ENCODE measurements around the gene MARS2.
"Not testable (repeated sequence)": the region's sequence is repeated elsewhere in the genome, so short reads cannot be mapped to it uniquely, and the experiment has no call there.

Gene MARS2

DNA sequence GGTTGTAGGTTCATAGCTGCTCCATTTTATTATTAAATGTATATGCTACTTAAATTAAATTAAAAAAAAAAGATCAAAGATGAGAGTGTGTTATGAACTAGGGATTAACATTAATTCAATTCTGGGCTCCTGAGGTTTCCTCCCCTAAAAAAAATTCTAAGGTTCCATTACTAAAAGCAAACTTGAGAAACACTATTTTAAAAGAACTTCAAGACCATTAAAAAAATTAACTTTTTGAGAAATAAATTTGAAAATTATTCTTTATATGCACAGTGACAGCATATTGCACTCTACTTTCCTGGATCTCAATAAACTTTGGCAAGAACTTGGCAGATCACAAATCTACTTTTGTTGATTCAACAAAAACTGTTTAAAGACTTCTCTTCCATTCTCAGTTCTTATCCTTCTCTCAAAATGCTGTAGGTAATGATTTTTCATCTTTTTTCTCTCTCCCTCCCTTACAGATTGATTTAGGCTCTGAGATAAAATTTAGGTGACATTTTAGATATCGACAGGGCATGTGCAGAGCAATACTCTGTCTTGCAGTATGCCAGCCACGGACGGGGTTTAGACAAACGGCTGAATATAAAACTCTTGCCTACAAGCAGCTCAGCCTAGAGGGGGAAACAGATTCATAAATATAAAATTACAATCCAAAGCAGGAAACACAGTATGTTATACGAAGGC lies 592 bp upstream of the MARS2 start:
- DNase-seq, result no peak
- TF ChIP-seq, protein P1, sequence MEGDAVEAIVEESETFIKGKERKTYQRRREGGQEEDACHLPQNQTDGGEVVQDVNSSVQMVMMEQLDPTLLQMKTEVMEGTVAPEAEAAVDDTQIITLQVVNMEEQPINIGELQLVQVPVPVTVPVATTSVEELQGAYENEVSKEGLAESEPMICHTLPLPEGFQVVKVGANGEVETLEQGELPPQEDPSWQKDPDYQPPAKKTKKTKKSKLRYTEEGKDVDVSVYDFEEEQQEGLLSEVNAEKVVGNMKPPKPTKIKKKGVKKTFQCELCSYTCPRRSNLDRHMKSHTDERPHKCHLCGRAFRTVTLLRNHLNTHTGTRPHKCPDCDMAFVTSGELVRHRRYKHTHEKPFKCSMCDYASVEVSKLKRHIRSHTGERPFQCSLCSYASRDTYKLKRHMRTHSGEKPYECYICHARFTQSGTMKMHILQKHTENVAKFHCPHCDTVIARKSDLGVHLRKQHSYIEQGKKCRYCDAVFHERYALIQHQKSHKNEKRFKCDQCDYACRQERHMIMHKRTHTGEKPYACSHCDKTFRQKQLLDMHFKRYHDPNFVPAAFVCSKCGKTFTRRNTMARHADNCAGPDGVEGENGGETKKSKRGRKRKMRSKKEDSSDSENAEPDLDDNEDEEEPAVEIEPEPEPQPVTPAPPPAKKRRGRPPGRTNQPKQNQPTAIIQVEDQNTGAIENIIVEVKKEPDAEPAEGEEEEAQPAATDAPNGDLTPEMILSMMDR (IDR thresholded peaks at IDR 0.05; ENCODE audit: low read depth, low read length, missing control alignments), result no peak
- Histone ChIP-seq H3K4me3 (ENCODE audit: low read depth, low read length) (peak overlapping the region; percentile 63), H3K36me3 (replicated peaks) (no peaks in the 10 kb centered on the region), H3K27me3 (replicated peaks) (no peaks in the 10 kb centered on the region), H3K27ac (peak overlapping the region; percentile 8)
- in situ Hi-C loops (cut with HindIII; ENCODE audit: low pct_ligation_motif_present, low sequenced_read_pairs), result no loop called here

DNA sequence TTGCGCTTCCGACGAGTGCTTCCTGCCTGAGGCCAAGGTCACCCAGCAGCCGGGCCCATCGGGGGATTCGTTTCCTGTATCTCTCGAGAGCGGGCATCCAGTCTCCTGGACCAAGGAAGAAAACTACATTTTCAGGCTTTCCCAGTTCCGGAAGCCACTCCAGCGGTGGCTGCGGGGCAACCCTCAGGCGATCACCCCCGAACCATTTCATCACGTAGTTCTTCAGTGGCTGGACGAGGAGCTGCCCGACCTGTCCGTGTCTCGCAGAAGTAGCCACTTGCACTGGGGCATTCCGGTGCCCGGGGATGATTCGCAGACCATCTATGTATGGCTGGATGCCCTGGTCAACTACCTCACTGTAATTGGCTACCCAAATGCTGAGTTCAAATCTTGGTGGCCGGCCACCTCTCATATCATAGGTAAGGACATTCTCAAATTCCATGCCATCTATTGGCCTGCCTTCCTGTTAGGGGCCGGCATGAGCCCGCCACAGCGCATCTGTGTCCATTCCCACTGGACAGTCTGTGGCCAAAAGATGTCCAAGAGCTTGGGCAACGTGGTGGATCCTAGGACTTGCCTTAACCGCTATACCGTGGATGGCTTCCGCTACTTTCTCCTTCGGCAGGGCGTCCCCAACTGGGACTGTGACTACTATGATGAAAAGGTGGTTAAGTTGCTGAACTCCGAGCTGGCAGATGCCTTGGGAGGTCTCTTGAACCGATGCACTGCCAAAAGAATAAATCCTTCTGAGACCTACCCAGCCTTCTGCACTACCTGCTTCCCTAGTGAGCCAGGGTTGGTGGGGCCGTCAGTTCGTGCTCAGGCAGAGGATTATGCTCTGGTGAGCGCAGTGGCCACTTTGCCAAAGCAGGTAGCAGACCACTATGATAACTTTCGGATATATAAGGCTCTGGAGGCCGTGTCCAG lies 1.0 kb downstream of the MARS2 start:
- no peaks in the 10 kb centered on the region for H3K27me3 ChIP-seq (replicated peaks)
- H3K36me3 ChIP-seq (replicated peaks), result no peaks in the 10 kb centered on the region
- TF ChIP-seq, protein P1 (IDR thresholded peaks at IDR 0.05; ENCODE audit: low read depth, low read length, missing control alignments), result no peak
- no peak overlapping the region for H3K27ac ChIP-seq
- in situ Hi-C loops (cut with HindIII; ENCODE audit: low pct_ligation_motif_present, low sequenced_read_pairs), result no loop called here
- DNase-seq, result no peak
- H3K4me3 ChIP-seq (ENCODE audit: low read depth, low read length), result peak overlapping the region; percentile 89

DNA sequence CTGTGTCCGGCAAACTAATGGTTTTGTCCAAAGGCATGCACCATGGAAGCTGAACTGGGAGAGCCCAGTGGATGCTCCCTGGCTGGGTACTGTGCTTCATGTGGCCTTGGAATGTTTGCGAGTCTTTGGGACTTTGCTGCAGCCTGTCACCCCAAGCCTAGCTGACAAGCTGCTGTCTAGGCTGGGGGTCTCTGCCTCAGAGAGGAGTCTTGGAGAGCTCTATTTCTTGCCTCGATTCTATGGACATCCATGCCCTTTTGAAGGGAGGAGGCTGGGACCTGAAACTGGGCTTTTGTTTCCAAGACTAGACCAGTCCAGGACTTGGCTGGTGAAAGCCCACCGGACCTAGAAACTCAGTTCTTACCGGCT lies 1.7 kb downstream of the MARS2 start:
- Histone ChIP-seq H3K4me3 (ENCODE audit: low read depth, low read length) (peak overlapping the region; percentile 89), H3K36me3 (replicated peaks) (no peaks in the 10 kb centered on the region), H3K27me3 (replicated peaks) (no peaks in the 10 kb centered on the region), H3K27ac (no peak overlapping the region)
- in situ Hi-C loops (cut with HindIII; ENCODE audit: low pct_ligation_motif_present, low sequenced_read_pairs), result no loop called here
- TF ChIP-seq, protein P1 (IDR thresholded peaks at IDR 0.05; ENCODE audit: low read depth, low read length, missing control alignments), result no peak
- no peak for DNase-seq

DNA sequence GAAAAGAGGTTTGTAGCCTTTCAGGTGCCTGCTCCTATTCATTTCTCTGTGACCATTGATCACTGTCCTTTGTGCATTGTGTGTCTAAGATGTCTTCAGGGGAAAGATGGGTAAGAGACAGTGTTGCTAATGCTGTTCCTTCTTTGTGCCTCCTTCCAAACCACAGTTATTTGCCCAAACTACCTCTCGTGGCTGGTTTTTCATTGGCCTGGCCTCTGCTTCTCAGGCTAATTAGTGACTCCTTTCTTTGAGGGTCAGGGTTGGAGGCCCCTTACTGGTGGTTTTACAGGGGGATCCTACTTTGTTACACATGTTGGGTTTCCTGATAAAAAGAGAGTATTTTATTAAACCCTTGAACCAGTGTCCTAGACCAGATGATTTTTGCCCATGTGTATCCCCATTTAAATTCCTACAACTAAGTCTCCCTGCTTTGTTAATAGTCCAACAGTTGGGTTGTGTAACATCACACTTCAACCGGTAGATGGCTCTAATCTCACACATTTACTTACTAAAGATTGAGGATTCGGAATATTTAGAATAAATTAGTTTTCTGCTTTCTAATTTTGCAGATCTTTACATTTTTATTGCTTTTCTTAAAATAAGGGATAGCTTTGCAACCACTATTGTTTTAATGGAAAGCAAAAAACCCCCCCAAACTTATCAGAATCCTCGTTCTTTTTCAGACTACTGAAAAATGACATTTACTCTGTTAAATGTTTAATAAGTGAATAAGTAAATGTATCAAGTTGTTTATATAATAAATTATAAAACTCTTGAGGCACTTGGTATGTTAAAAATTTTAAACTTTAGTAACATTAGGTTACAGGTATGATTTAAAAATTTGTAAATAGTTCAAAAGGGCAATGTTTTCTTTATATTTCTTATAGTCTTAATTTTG lies 2.4 kb downstream of the MARS2 start:
- H3K27me3 ChIP-seq (replicated peaks), result no peaks in the 10 kb centered on the region
- in situ Hi-C loops (cut with HindIII; ENCODE audit: low pct_ligation_motif_present, low sequenced_read_pairs), result no loop called here
- no peaks in the 10 kb centered on the region for H3K36me3 ChIP-seq (replicated peaks)
- DNase-seq, result peak; percentile 44
- H3K4me3 ChIP-seq (ENCODE audit: low read depth, low read length), result peak overlapping the region; percentile 89
- TF ChIP-seq, protein P1 (IDR thresholded peaks at IDR 0.05; ENCODE audit: low read depth, low read length, missing control alignments), result peak; percentile 52
- H3K27ac ChIP-seq, result no peak overlapping the region

DNA sequence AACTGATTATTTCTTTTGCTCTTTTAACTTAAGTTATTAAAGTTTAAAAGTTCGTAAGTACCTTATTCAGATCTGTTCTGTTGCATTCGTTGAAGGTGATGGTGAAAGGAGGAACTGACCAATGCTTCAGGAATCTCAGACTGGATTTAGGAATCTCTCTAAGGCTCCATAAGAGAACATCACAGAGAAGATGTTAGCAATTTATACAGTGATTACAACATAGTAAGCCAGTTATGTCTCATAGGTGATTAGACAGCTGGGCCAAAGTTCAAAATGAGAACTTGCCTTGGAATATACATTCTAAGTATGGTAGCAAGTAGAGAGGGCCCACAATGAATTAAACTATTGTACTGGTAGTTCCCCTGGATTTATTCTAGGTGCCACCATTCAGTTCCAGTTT lies 3.2 kb downstream of the MARS2 start:
- Histone ChIP-seq H3K27ac (no peak overlapping the region), H3K36me3 (replicated peaks) (no peaks in the 10 kb centered on the region), H3K4me3 (ENCODE audit: low read depth, low read length) (peak overlapping the region; percentile 89), H3K27me3 (replicated peaks) (no peaks in the 10 kb centered on the region)
- in situ Hi-C loops (cut with HindIII; ENCODE audit: low pct_ligation_motif_present, low sequenced_read_pairs), result no loop called here
- peak; percentile 32 for DNase-seq
- TF ChIP-seq, protein P1 (IDR thresholded peaks at IDR 0.05; ENCODE audit: low read depth, low read length, missing control alignments), result no peak

DNA sequence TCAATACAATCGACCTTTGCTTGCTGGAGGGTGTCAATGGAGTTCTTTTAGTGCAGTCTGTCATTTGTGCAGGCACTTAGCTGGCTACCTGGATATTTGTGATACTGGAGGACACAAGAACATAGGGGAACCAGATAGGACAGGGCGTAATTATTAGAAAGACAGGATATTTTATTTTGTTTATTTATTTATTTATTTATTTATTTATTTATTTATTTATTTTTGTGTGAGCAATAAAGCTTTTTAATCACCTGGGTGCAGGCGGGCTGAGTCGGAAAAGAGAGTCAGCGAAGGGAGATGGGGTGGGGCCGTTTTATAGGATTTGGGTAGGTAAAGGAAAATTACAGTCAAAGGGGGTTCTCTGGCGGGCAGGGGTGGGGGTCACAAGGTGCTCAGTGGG lies 4.0 kb downstream of the MARS2 start:
- in situ Hi-C loops (cut with HindIII; ENCODE audit: low pct_ligation_motif_present, low sequenced_read_pairs); H3K27ac ChIP-seq; H3K4me3 ChIP-seq (ENCODE audit: low read depth, low read length); H3K36me3 ChIP-seq (replicated peaks); H3K27me3 ChIP-seq (replicated peaks); DNase-seq: not testable (repeated sequence)
